CD4-positive, alpha-beta T cell treated with Interleukin-6 at 100 ng/mL for 8 hours (primary cell): ENCODE results near the gene SNX9.
"Not testable (repeated sequence)": the region's sequence is repeated elsewhere in the genome, so short reads cannot be mapped to it uniquely, and the experiment has no call there.

Experiments used
- DNase-seq: peaks from one replicate; pipeline ENCODE4 v3.0.0-alpha.2; 2020; ENCODE audit warnings: mixed read lengths, low spot score

SNX9 gene

DNA sequence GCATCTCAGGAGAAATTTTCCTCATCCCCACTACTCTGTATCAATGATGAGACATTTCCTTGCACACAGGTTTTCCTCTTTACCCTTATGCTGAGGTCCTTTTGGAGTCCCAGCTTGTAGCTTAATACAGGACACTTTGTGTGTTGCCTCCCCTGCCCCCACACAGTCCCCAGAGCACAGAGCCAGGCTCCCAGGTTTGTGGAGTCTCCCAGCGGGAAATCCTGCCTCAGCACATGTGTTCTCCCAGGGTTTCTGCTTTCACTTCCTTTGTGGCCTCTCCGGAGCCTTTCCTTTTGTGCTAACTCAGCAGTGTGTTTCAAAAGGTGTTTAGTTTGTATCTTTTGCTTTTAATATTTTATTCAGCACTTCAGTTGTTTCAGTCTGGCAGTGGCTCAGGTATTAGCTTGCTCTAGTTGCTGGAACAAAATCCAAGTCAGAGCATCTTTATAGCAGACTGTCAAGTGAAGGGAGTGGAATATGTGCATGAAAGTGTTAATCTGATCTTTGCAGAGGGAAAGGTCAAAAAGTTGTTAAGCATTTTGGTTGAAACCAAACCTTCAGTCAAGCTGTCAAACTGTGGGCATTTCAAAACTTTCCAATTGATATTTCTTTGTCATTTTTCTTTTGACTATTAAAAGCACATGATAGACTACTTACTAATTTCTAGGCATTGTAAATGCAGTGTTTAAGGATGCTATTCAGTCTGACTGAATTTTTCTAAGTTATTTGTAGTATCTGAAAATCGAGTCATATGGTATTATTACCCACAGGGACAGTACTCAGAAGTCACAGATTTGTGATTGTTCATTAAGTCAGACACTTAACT lies 8.6 kb downstream of the SNX9 start:
- no peak for DNase-seq

DNA sequence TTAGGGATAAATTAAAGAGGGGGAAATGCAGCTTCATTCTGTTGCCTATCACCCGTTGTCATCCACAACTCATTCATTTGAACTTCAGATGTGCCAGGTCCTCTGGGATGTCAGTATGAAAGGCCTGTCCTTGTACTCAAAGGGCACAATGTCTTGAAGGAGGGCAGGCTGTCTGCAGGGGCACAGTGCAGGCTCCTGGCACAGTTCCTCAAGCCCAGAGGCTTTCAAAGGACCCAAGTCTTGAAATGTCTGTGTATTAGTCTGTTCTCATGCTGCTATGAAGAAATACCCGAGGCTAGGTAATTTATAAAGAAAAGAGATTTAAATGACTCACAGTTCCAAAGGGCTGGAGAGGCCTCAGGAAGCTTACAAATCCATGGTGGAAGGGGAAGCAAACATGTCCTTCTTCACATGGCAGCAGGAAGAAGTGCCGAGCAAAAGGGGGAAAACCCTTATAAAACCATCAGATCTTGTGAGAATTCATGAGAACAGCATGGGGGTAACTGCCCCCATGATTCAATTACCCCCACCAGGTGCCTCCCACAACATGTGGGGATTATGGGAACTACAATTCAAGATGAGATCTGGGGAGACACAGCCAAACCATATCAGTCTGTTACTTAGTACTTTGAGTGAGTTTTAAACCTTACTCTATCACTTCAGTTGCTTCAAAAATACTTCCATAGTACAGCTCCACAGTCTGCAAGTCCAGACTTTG lies 9.4 kb downstream of the SNX9 start:
- DNase-seq, result no peak

DNA sequence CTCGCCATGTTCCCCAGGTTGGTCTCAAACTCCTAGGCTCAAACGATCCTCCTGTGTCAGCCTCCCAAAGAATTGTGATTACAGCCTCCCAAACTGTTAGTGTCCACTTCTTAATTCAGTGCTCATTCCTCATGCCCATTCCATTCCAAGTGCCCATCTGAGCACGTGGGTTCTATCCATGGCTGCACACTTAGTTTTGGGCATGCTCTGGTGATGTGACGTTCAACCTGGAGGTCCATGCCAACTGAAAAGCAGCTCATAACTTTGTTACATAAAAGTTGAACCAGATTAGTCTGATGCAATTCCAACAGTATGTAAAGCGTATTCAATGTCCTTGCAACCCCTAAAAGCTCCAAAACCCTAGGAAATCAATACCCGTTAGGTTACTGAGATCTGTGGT lies 11.5 kb downstream of the SNX9 start:
- no peak for DNase-seq

DNA sequence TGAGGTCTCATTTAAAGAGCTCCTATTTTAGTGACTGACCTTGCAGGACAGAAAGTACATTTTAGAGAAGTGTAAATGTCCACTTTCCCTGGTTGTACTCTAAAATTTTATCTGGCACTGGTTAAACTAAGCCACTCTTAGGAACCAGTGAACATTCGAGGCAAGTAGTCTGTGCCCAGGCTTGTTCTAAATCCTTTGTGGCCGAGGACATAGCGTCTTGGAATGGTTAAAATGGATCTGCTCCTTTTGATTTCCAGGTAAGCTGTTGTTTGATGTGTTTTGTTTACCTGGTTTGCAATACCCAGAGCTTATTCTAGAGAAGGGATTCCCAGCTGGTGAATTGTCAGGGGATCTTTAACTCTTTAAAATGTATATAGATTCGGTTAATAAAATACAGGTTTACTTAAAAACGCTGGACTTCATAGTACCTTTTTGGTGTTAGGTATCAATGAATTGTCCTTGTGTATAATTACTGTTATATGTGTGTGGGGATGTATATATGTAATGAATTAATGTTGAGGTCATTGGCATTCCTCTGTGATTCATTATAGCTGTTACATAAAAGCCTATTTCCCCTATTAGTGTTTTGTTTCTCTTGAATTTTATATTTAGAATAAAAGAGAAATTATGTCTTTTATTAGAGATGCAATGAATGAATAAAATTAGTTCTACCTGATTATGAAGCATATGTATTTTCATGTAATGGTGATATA lies 15.8 kb downstream of the SNX9 start:
- no peak for DNase-seq

DNA sequence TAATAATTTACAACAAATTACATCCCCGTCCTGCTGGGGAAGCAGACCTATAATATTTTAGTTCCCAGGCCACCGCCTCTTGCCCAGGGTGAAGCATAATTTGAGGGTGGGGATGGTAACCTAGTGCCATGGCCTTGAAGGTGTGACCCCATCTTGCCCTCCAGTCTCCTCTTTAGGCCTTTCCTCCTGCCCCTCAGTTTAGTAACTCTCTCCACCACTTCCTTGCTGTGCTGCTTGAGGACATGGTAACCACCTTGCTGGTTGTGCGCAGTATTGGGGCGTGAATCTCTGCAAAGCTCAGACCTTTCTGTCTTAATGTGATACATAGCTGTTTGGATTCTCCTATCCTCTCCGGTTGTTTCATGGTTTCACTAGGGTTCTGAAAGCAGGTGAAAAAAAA lies 16.6 kb downstream of the SNX9 start:
- no peak for DNase-seq

DNA sequence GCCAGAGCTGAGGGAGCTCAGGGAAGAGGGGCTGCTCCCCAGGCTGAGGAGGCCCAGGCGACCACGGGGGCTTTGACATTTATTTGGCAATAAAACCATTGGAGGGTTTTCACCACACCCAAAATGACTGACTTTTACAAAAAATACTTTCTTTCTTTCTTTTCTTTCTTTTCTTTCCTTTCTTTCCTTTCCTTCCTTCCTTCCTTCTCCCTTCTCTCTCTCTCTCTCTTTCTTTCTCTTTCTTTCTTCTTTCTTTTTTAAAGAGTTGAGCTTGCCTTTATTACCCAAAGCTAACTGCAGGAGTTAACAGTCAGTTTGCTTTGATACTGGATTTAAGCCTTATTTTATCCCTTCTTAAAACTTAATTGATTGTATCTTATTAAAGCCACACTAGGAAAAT lies 17.2 kb downstream of the SNX9 start:
- DNase-seq, result no peak

DNA sequence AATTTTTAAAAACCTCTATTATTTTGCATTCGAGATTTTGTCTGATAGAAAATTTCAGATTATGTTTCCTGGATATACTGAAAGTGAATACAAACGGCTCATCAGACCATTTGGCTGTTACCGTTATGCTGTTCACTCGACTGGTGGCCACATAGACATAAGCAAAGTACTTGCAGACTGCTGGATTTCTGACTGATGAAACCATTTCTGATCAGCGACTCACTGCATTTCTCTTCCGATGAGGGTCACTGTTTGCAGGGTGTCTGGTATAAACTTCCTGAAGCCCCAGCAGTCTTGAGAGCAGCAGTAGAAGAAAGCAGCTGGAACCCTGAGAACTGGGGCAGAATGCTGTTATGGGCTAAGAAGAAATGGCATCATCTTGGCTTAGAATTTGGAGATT lies 17.7 kb downstream of the SNX9 start:
- DNase-seq, result no peak

DNA sequence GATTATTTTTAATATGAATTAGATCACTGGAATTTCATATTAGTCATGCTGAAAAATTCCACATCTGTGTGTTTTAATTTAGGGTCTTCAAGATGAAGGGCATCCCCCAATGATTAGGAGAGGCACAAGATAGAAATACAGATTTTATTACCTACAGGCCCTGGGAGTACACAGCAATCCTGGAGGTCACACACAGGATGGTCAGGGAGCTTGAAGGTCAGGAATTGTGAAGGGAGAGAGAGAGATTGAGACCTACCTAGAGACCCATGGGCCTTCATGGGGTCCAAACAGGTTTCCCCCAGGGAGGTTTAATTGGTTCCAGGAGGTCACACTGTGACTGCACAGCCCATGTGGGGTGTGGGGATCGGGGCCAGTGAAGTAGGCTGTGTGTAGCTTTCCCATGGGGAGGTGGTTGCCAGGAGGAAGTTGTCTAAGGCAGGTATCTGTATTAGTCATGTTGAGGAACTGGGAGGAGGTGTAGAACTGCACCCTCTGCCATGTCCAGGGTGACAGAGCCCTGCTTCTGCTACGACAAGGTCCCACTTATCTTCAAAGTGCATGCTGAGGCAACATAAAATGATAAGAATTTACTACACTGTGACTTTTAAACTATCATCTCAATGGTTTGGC lies 18.3 kb downstream of the SNX9 start:
- DNase-seq, result no peak

DNA sequence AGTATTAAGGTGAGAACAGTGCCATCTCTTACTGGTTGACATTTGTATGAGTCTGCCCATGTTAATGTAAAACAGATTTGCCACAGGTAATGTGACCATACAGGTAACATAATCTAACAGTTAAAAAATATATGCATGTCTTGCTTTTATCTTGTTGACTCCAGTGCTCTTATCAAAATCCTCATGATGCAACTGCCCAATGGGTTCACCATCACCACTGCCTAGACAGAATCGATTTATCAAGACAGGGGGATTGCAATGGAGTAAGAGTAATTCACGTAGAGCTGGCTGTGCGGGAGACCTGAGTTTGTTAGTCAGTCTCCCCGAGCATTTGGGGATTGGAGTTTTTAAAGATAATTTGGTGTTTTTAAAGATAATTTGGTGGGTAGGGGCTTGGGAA lies 19.2 kb downstream of the SNX9 start:
- no peak for DNase-seq

DNA sequence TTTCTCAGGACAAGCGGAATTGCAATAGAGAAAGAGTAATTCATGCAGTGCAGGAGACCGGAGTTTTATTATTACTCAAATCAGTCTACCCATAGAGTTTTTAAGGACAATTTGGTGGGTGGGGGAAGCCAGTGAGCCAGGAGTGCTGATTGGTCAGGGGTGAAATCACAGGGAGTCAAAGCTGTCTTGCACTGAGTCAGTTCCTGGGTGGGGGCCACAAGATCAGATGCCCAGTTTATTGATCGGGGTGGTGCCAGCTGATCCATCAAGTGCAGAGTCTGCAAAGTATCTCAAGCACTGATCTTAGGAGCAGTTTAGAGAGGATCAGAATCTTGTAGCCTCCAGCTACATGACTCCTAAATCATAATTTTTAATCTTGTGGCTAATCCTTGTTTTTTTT lies 21.1 kb downstream of the SNX9 start:
- DNase-seq, result not testable (repeated sequence)

DNA sequence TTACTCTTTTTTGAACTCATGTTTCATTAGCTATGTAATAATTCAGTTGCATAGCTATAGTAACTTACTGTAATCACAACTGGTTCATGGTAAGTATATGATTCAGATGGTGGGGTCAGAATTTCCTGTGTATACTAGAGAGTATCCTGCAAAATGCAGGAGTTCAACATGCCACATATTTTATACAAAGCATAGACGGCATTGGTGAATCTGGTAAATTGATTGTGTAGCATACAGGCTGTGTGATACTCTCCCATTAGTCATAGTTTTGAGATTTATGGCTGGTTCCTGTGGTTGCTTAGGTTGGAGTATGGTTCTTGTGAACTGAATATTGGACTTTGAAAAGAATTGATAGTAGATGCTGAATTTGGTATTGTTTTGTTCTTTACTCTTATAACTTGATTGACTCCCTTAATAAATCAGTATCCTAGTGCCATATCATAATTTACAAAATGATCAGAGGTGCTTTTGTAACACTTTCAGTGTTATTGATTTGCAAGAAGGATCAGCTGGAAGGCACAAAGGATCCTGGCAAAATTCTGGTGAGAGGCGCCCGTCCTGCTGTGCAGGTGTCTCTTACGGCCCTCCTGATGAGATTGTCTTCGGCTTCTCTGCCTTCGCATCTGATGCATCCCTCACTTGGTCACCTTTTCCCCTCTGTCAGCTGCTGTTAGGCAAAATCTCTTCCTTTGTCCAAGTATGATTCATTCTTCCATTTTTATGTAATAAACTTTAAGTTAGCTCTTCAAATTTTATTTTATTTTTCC lies 22.6 kb downstream of the SNX9 start:
- DNase-seq, result no peak

DNA sequence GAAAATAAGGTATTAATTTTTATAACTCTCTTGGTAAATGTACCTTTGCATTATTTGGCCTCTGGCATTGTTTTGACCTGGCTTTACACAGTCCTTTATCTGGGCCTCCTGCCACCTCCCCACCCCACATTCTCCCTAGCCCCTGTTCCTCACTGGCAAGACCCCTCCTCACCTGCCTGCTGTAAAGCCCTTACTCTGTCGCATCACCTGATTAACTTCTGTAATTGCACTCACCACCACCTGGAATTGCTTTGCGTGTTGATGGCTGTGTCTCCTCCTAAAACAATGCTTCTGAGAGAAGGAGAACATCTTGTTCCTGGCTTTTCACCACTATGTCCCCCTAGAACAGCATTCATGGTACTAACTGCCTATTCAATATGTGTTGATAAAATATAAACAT lies 24.8 kb downstream of the SNX9 start:
- DNase-seq, result no peak

DNA sequence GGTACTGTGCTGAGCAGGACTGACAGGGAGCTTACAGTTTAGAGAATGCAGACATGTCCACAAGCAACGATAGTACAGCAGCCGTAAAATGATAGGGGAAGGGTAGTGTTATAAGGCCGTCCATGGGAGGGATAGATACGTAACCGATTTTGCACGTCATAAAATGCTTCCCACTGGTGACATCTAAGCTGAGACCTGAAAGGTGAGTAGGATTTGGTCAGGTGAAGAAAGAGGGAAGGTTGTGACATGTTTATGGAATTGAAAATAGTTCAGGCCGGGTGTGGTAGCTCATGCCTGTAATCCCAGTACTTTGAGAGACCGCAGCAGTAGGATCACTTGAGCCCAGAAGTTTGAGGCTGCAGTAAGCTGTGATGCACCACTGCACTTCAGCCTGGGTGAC lies 25.6 kb downstream of the SNX9 start:
- DNase-seq, result no peak

DNA sequence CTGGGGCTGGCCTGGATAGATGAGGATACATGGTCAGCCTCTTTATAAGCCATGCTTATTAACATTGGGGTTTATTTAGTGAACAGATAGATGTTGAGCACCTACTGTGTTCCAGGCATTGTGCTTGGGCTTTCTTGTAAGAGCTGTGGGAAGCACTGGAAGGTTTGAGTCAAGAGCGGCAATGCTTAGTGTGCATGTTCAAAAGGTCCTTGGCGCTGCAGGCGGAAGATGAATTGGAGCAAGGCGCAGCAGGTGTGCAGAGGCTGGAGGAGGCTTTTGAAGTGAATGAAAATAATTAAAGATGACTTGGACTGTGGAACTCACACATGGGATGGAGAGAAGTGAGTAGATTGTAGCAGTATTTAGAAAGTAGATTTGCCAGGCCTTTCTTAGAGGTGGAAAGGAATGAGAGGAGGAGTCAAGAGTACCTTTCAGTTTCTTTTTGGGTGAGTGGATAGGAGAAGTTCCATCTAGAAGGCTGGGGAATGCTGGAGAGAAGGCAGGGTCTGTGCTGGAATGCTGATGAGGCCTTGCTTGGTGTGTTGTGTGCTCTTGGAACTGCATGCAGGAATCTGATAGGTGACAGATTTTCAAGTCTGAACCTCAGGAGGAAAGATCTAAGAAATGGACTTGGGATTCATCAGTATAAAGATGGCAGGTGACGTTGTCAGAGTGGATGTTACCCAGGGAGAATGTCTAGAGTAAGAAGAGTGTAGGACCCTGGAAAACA lies 26.4 kb downstream of the SNX9 start:
- no peak for DNase-seq

DNA sequence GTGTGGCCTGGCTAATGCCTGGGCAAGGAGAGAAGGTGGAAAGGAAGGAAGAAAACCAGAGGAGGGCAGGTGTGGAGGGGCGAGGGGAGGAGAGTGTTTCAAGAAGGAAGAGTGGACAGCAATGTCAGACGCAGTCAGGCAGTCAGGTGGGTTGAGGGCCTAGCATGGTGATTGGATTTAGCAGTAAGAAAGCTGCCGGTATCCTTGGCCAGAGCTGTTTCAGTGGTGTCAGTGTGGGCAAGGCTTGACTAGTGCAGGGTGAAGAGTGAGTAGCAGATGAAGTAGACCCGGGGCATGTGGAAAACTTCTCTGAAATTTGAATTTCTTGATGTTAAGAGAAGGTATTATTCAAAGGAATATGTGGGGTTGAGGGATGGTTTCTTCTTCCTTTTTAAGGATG lies 27.0 kb downstream of the SNX9 start:
- no peak for DNase-seq

DNA sequence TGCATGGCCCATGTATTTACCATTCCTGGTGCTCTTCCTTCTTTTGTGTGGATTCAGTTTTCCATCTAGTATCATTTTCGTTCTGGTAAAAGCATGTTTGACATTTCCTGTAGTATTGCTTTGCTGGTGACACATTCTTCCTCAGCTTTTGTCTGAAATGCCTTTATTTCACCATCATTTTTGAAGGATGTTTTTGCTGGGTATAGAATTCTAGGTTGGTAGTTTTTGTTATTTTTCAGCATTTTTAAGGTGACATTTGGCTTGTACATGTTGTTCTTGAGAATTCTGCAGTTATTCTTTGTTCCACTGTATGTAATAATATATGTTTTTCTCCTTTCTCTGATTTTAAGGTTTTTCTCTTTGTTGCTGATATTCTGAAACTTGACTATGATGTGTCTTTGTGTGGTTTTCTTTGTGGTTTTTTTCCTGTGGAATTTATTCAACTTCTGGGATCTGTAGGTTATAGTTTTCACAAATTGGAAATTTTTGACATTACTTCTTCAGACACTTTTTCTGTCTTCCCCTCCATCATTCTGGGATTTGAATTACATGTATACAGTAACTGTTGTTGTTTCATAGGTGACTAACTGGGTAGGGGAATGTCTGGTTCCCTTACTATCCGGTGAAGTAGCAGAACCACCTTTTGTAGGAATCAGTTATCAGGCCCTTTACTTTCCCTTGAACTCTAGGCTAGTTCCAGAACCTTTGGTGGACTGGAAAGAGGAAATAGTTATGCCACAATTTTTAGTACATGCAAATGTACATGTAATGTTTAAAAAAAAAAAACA lies 30.2 kb downstream of the SNX9 start:
- no peak for DNase-seq

DNA sequence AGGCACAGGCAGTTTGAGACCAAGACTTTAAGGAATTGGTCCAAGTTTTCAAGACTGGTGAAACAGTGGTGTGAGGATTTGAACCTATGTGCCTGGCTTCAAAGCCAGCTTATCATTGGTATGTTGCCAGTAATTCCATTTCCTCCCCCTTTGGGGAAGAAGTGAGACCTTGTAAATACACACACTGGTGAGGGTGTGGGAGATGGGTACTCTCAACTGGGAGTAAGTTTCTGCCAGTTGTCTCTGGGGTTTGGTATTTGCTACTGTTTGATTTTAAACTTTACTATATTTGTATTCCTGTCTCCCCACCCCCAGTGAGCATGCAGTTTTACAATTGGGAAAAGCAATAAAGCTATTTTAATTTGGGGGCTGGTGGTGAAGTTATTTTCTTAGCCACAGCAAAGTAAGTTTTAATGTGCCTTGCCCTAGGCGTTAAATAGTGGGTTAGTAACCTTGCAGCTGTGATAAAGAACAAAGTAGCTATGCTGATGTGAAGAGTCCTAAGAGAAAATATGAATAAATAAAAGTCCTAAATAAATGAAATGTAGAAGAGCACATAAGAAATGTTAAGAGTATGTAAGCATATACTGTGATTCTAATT lies 31.0 kb downstream of the SNX9 start:
- no peak for DNase-seq

DNA sequence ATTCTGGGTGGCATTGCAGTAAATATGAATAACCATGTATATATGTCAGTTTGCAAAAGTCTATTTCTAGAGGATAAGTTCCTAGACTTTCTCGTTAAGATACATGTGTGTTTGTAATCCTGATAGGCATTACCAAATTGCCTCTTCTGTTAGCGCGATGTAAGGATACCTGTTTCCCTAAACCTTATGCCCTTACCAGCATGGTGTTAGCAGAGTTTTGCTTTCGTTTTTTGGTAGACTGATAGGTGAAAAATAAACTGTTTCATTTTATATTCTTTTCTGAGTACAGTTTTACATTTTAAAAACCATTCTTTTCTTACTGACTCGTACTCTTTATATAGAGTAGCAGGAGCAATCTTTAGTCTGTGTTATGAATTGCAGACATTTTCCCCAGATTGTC lies 32.3 kb downstream of the SNX9 start:
- no peak for DNase-seq

DNA sequence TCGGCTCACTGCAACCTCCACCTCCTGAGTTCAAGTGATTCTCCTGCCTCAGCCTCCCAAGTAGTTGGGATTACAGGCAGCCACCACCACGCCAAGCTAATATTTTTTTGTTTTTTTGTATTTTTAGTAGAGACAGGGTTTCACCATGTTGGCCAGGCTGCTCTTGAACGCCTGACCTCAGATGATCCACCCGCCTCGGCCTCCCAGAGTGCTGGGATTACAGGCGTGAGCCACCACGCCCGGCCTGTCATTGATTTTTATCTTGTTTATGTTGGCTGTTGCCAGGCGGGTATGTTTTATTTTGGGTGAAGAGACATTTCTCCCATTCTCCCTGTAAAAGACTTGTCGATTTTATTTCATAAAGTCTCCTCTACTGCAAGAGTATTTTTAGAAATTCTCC lies 32.8 kb downstream of the SNX9 start:
- not testable (repeated sequence) for DNase-seq

DNA sequence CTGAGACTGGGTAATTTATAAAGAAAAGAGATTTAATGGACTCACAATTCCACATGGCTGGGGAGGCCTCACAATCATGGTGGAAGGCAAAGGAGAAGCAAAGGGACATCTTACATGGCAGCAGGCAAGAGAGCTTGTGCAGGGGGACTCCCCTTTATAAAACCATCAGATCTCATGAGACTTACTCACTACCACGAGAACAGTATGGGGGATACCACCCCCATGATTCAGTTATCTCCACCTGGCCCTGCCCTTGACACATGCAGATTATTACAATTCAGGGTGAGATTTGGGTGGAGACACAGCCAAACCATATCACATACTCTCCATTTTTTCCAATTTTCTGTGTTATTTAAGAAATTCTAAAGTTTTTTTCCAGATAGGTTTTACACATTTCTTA lies 35.6 kb downstream of the SNX9 start:
- not testable (repeated sequence) for DNase-seq
